NT2/D1 (cell line): Measurements from ENCODE around the gene CACNA2D2.

Experiments
- SUZ12 ChIP-seq: IDR thresholded peaks from 2 replicates; pipeline ENCODE4 v1.6.1; 2011; ENCODE audit not compliant: insufficient read length, insufficient read depth; ENCODE audit errors: extremely low read depth
- YY1 ChIP-seq: IDR thresholded peaks from 2 replicates; pipeline ENCODE4 v1.6.1; 2011; ENCODE audit not compliant: insufficient read length, insufficient read depth

GRCh38 chr3:50504681-50505080 lies 1.2 kb upstream of the CACNA2D2 start:
- no peak for TF ChIP-seq SUZ12
- no peak for TF ChIP-seq YY1
